Measurements from ENCODE around the gene XPOT. TPM values are rescaled to one million over a fixed set of nuclear protein-coding genes. Genes with fewer than 3 reads are reported as not detected.

XPOT gene
- total RNA-seq, 2 donors from 2014 or later, result 94.9 to 100 TPM

DNA sequence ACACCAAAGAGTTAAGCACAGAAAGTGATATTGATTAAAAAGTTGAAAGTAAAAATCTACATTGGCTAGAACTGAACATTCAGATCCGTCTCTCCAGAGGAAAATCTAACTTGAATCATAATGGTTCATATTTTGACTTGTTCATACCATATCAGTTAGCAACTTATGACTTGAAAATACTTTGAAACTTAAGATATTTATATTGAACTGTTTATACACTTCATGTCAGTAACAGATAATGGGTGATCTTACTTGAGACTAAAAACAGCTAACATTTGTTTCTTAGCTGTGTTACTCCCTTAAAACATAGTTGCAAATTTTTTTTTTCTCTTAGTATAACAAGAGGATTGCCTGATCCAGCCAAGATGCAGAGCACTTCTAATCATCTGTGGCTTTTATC, 51.3 kb downstream of the XPOT start:
- Histone ChIP-seq H3K36me3 (ENCODE audit: control insufficient read depth, insufficient read depth, low read length) (peaks cover 28% of the 10 kb centered on the region), H3K27ac (ENCODE audit: low read depth, low read length) (no peak overlapping the region), H3K4me1 (ENCODE audit: control insufficient read depth, insufficient read depth, low read length) (peaks cover 3% of the 10 kb centered on the region), H3K9me3 (ENCODE audit: control insufficient read depth, low read length) (no peaks in the 10 kb centered on the region), H3K9ac (ENCODE audit: extremely low read depth, low read length, poor library complexity, severe bottlenecking) (no peak overlapping the region), H3K27me3 (ENCODE audit: control insufficient read depth, insufficient read depth, low read length, poor library complexity, severe bottlenecking) (no peaks in the 10 kb centered on the region), H3K4me3 (ENCODE audit: low read length) (no peak overlapping the region)
- Mint-ChIP-seq H3K9me3 (no peaks in the 10 kb centered on the region), H3K36me3 (ENCODE audit: low read depth) (peaks cover 22% of the 10 kb centered on the region), H3K4me1 (peaks cover 21% of the 10 kb centered on the region), H3K27ac (no peak overlapping the region), H3K27me3 (ENCODE audit: insufficient read depth) (no peaks in the 10 kb centered on the region), H3K4me3 (no peak overlapping the region)
- DNase-seq, result no peak
- WGBS, 2 experiments (ENCODE audit: insufficient coverage in 1 of 2, insufficient read length in 1 of 2), result 100% methylated on average over 1 of the region's 1 CpG; no CpG with 5 or more reads in 1 of the 2 experiments
- TF ChIP-seq, protein P1, sequence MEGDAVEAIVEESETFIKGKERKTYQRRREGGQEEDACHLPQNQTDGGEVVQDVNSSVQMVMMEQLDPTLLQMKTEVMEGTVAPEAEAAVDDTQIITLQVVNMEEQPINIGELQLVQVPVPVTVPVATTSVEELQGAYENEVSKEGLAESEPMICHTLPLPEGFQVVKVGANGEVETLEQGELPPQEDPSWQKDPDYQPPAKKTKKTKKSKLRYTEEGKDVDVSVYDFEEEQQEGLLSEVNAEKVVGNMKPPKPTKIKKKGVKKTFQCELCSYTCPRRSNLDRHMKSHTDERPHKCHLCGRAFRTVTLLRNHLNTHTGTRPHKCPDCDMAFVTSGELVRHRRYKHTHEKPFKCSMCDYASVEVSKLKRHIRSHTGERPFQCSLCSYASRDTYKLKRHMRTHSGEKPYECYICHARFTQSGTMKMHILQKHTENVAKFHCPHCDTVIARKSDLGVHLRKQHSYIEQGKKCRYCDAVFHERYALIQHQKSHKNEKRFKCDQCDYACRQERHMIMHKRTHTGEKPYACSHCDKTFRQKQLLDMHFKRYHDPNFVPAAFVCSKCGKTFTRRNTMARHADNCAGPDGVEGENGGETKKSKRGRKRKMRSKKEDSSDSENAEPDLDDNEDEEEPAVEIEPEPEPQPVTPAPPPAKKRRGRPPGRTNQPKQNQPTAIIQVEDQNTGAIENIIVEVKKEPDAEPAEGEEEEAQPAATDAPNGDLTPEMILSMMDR (conservative IDR thresholded peaks at IDR 0.05), result no peak

DNA sequence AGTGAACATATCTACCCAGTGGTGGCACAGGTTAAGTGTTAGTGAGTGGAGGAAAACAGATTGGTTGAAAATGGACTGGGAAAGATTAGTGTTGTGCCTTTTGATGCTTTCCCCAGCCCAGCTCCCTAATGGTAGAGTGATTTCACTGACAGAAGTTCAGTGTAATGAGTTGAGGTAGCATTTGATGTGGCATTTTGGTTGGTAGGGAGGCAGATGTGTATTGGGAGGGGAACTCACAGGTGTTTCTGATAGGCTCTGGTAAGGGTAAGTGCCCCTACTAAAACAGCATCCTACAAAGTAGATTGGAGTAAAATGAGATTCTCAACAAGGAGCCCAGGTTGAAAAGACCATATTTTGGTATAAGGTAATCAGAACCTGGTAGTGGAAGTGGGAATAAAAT, 51.9 kb downstream of the XPOT start:
- no peak overlapping the region for H3K4me3 Mint-ChIP-seq
- no peaks in the 10 kb centered on the region for H3K27me3 Mint-ChIP-seq (ENCODE audit: insufficient read depth)
- TF ChIP-seq, protein P1 (conservative IDR thresholded peaks at IDR 0.05), result no peak
- H3K27ac Mint-ChIP-seq, result no peak overlapping the region
- no peaks in the 10 kb centered on the region for H3K27me3 ChIP-seq (ENCODE audit: control insufficient read depth, insufficient read depth, low read length, poor library complexity, severe bottlenecking)
- peaks cover 15% of the 10 kb centered on the region for H3K4me1 Mint-ChIP-seq
- H3K36me3 ChIP-seq (ENCODE audit: control insufficient read depth, insufficient read depth, low read length), result peaks cover 29% of the 10 kb centered on the region
- H3K9ac ChIP-seq (ENCODE audit: extremely low read depth, low read length, poor library complexity, severe bottlenecking), result no peak overlapping the region
- H3K9me3 Mint-ChIP-seq, result no peaks in the 10 kb centered on the region
- peaks cover 3% of the 10 kb centered on the region for H3K4me1 ChIP-seq (ENCODE audit: control insufficient read depth, insufficient read depth, low read length)
- H3K4me3 ChIP-seq (ENCODE audit: low read length), result no peak overlapping the region
- DNase-seq, result no peak
- H3K9me3 ChIP-seq (ENCODE audit: control insufficient read depth, low read length), result no peaks in the 10 kb centered on the region
- H3K36me3 Mint-ChIP-seq (ENCODE audit: low read depth), result peaks cover 24% of the 10 kb centered on the region
- H3K27ac ChIP-seq (ENCODE audit: low read depth, low read length), result no peak overlapping the region

DNA sequence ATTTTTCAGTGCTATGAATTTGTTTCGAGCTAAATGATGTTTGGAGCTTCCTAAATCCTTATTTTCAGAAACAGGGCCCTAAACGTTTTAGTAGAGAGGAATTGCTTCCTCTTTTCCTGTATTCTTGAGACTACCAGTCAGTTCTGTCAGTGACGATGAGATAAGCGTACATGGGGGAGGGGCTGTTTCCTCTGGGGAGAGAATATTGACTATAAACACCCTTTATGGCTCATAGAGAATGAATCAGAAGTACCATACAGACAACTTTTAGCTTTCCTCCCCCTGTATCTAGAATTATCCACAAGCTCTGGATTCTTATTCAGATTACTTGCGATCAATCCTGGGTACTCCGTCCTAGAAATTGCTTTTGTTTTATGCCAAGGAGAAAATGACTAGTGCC, 52.8 kb downstream of the XPOT start:
- no peak overlapping the region for H3K27ac ChIP-seq (ENCODE audit: low read depth, low read length)
- no peak overlapping the region for H3K4me3 Mint-ChIP-seq

More for the DNA sequence above, 52.8 kb downstream of the XPOT start:
- Mint-ChIP-seq H3K4me1 (peaks cover 14% of the 10 kb centered on the region), H3K36me3 (ENCODE audit: low read depth) (peaks cover 30% of the 10 kb centered on the region), H3K27ac (peak overlapping the region; percentile 19), H3K9me3 (no peaks in the 10 kb centered on the region), H3K27me3 (ENCODE audit: insufficient read depth) (no peaks in the 10 kb centered on the region)
- Histone ChIP-seq H3K9ac (ENCODE audit: extremely low read depth, low read length, poor library complexity, severe bottlenecking) (no peak overlapping the region), H3K27me3 (ENCODE audit: control insufficient read depth, insufficient read depth, low read length, poor library complexity, severe bottlenecking) (no peaks in the 10 kb centered on the region), H3K4me1 (ENCODE audit: control insufficient read depth, insufficient read depth, low read length) (peaks cover 3% of the 10 kb centered on the region), H3K36me3 (ENCODE audit: control insufficient read depth, insufficient read depth, low read length) (peaks cover 38% of the 10 kb centered on the region), H3K4me3 (ENCODE audit: low read length) (no peak overlapping the region), H3K9me3 (ENCODE audit: control insufficient read depth, low read length) (no peaks in the 10 kb centered on the region)
- DNase-seq, result no peak
- TF ChIP-seq, protein P1 (conservative IDR thresholded peaks at IDR 0.05), result no peak
- WGBS, 2 experiments (ENCODE audit: insufficient coverage in 1 of 2, insufficient read length in 1 of 2), result 80 to 87% methylated on average over 3 to 6 of the region's 6 CpGs
